ENCODE results near the gene REXO4.

Gene REXO4

DNA sequence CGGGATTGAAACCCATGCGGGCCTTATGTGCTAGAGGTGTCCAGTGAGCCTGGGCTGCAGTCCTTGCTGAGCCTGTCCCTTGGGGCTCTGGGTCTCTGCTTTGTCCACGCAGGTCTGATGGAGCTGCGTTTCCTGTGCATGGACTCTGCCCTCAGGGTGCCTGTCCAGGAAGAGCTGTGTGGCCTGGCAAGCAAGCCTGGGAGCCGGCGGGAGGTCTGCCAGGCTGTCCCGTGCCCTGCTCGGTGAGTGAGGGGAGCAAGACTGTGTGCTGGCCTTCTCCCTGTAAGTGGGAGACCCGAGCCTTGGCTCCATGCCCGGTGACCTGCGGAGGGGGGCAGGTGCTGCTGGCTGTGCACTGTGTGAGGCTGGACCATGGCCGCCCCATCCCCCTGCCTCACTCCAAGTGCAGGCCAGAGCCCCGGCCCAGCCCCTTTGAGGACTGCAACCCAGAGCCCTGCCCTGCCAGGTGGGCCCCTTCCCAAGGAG lies 30.7 kb upstream of the REXO4 start:
- no peaks in the 10 kb centered on the region for H3K4me1 ChIP-seq
- no peaks in the 10 kb centered on the region for H3K27me3 ChIP-seq
- H3K4me3 ChIP-seq = no peak overlapping the region
- TF ChIP-seq, protein P1, sequence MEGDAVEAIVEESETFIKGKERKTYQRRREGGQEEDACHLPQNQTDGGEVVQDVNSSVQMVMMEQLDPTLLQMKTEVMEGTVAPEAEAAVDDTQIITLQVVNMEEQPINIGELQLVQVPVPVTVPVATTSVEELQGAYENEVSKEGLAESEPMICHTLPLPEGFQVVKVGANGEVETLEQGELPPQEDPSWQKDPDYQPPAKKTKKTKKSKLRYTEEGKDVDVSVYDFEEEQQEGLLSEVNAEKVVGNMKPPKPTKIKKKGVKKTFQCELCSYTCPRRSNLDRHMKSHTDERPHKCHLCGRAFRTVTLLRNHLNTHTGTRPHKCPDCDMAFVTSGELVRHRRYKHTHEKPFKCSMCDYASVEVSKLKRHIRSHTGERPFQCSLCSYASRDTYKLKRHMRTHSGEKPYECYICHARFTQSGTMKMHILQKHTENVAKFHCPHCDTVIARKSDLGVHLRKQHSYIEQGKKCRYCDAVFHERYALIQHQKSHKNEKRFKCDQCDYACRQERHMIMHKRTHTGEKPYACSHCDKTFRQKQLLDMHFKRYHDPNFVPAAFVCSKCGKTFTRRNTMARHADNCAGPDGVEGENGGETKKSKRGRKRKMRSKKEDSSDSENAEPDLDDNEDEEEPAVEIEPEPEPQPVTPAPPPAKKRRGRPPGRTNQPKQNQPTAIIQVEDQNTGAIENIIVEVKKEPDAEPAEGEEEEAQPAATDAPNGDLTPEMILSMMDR (IDR thresholded peaks at IDR 0.05) = no peak
- no peak overlapping the region for H3K27ac ChIP-seq
- H3K36me3 ChIP-seq = no peaks in the 10 kb centered on the region
- no peak for DNase-seq
- intact Hi-C loops (cut with DNase I; ENCODE audit: low total_unique reads) = no loop called here
- no peaks in the 10 kb centered on the region for H3K9me3 ChIP-seq

DNA sequence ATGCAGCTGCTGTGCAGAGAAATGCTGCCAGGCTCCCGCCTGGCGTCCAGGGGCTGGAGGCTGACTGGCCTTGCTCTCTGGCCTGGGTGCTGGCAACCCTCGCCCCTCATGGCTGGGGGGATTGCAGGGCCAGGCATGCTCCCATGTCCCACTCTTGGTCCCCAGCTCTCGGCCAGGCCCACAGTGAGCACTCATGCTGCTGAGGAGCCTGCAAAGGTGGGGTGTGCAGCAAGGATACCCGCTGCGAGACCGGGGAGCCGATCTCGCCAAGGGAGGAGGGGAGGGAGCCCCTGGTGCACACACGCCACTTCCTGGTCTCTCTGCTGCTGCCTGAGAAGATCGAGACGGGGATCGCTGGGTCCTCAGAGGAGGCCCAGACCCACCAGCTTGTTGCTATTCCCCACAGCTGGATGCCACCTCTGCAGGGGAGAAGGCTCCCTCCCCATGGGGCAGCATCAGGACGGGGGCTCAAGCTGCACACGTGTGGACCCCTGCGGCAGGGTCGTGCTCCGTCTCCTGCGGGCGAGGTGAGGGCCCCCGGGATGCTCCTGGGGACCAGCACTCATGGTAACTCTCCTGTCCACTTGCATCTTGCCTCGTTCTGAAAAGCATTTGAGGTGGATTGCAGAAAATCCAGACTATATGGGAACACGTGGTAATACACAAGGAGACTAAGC lies 27.6 kb upstream of the REXO4 start:
- Histone ChIP-seq H3K27me3 (no peaks in the 10 kb centered on the region), H3K9me3 (no peaks in the 10 kb centered on the region), H3K4me3 (no peak overlapping the region), H3K4me1 (no peaks in the 10 kb centered on the region), H3K36me3 (no peaks in the 10 kb centered on the region), H3K27ac (no peak overlapping the region)
- DNase-seq = no peak
- intact Hi-C loops (cut with DNase I; ENCODE audit: low total_unique reads) = no loop called here
- TF ChIP-seq, protein P1 (IDR thresholded peaks at IDR 0.05) = no peak

DNA sequence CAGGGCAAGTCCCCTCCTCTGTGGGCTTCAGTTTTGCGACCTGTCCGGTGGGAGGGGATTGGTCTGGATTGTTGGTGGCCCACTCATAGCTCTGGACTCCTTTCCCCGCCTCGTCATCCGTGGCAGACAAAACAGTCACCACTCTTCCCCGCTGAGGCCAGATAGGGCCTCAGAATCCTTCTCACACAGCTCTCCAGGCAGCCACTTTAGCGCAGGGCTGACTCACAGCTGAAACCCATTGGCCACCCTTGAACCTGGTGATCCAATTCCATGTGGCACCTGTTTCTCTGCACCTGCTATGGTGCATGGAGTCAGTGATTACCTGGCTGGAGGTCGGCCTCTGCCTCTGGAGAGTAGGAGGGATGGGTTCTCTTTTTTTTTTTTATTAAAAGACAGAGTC lies 26.2 kb upstream of the REXO4 start:
- Histone ChIP-seq H3K27ac (no peak overlapping the region), H3K27me3 (no peaks in the 10 kb centered on the region), H3K36me3 (no peaks in the 10 kb centered on the region), H3K4me3 (no peak overlapping the region), H3K4me1 (no peaks in the 10 kb centered on the region), H3K9me3 (no peaks in the 10 kb centered on the region)
- TF ChIP-seq, protein P1 (IDR thresholded peaks at IDR 0.05) = no peak
- intact Hi-C loops (cut with DNase I; ENCODE audit: low total_unique reads) = no loop called here
- no peak for DNase-seq

DNA sequence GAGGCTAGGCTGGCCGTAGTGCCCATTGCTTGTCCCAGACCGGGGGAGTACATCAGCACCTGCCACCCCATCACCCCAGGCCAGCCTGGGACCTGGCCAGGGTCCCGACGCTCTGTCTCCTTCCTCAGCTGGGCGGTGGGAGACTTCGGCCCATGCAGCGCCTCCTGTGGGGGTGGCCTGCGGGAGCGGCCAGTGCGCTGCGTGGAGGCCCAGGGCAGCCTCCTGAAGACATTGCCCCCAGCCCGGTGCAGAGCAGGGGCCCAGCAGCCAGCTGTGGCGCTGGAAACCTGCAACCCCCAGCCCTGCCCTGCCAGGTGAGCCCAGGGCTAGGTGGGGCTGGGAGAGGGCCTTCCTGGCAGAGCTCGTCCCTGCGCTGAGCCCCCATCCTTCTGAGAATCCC lies 25.4 kb upstream of the REXO4 start:
- H3K4me3 ChIP-seq = no peak overlapping the region
- TF ChIP-seq, protein P1 (IDR thresholded peaks at IDR 0.05) = no peak
- no peak for DNase-seq
- H3K27ac ChIP-seq = no peak overlapping the region
- H3K9me3 ChIP-seq = no peaks in the 10 kb centered on the region
- no peaks in the 10 kb centered on the region for H3K36me3 ChIP-seq
- no peaks in the 10 kb centered on the region for H3K27me3 ChIP-seq
- intact Hi-C loops (cut with DNase I; ENCODE audit: low total_unique reads) = no loop called here
- no peaks in the 10 kb centered on the region for H3K4me1 ChIP-seq

DNA sequence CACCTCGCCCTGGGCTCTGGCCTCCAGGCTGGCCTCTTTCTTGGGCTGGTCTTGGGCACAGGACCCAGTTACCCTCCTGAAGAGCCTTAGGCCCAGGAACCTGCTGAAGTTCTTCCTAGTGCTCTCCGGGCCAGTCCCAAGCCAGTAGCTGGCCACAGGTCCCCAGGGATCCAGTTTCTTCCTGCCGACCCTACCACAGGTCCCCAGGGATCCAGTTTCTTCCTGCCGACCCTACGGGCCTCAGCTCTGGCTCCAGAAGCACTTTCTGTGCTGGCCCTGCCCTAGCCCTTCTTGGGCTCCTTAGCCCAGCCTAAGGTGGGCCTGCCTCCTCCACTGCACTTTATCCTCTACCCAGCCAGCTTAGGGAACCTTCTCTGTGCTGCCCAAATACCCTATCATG lies 23.8 kb upstream of the REXO4 start:
- Histone ChIP-seq H3K36me3 (no peaks in the 10 kb centered on the region), H3K27me3 (no peaks in the 10 kb centered on the region), H3K4me1 (no peaks in the 10 kb centered on the region), H3K9me3 (no peaks in the 10 kb centered on the region), H3K27ac (no peak overlapping the region), H3K4me3 (no peak overlapping the region)
- no peak for DNase-seq
- intact Hi-C loops (cut with DNase I; ENCODE audit: low total_unique reads) = no loop called here
- TF ChIP-seq, protein P1 (IDR thresholded peaks at IDR 0.05) = no peak

DNA sequence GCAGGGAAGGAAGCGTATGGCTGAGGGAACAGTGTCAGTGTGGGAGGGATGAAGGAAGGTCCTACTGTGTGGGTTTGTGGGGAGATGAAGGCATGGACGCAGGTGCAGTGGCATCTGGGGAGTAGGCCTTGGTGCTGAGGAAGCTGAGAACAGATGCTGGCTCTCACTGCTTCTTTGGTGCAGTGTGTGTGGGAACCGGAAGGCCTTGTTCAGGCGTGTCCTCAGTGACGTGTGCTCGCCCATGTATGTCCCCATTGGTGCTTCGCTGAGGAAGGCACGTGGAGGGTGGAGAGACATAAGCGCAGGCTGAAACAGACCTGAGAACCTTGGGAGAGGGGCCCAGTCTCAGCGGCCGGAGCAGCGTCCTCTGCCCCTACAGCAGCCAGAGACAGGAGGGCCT lies 23.1 kb upstream of the REXO4 start:
- Histone ChIP-seq H3K4me3 (no peak overlapping the region), H3K36me3 (no peaks in the 10 kb centered on the region), H3K9me3 (no peaks in the 10 kb centered on the region), H3K27me3 (no peaks in the 10 kb centered on the region), H3K4me1 (no peaks in the 10 kb centered on the region), H3K27ac (no peak overlapping the region)
- TF ChIP-seq, protein P1 (IDR thresholded peaks at IDR 0.05) = no peak
- no peak for DNase-seq
- intact Hi-C loops (cut with DNase I; ENCODE audit: low total_unique reads) = no loop called here

All from tibial artery (tissue), 4 donors.